ENCODE measurements around the gene FOLR3.
A peak's percentile ranks its signal among the peaks of the same experiment; 100 is the strongest.

The FOLR3 gene

GRCh38 chr11:72112978-72113808, 22.3 kb upstream of the FOLR3 start:
- Histone ChIP-seq H3K4me1 (ENCODE audit: insufficient read depth, low read length, poor library complexity, severe bottlenecking) (peaks cover 16% of the 10 kb centered on the region), H3F3A (ENCODE audit: low read depth) (no peaks in the 10 kb centered on the region), H3K27me3 (ENCODE audit: insufficient read depth, low read length, poor library complexity, severe bottlenecking) (peaks cover 18% of the 10 kb centered on the region), H2AFZ (ENCODE audit: low read length) (peak overlapping the region; percentile 87), H3K9me2 (replicated peaks; ENCODE audit: low read depth, low read length) (no peaks in the 10 kb centered on the region), H3K79me2 (ENCODE audit: insufficient read depth, low read length) (peaks cover 9% of the 10 kb centered on the region; the same call in 1 of the 2 replicates), H3K4me3 (ENCODE audit: low read length, poor library complexity, severe bottlenecking) (peak overlapping the region; percentile 95), H3K9me3 (ENCODE audit: insufficient read depth, low read depth, low read length) (no peaks in the 10 kb centered on the region), H3K9ac (ENCODE audit: low read depth, low read length, poor library complexity, severe bottlenecking) (peak overlapping the region; percentile 94), H4K20me1 (ENCODE audit: insufficient read depth, low read length, poor library complexity, severe bottlenecking) (no peaks in the 10 kb centered on the region), H3K4me2 (ENCODE audit: low read depth, low read length, poor library complexity, severe bottlenecking) (peak overlapping the region; percentile 97), H3K36me3 (ENCODE audit: insufficient read depth, low read length) (no peaks in the 10 kb centered on the region)
- TF ChIP-seq EZH2phosphoT487 (IDR thresholded peaks at IDR 0.05; ENCODE audit: borderline replicate concordance): no peak
- TF ChIP-seq CTCF (conservative IDR thresholded peaks at IDR 0.05; ENCODE audit: low read length): no peak

GRCh38 chr11:72114570-72114969, 21.0 kb upstream of the FOLR3 start:
- Histone ChIP-seq H3K27me3 (ENCODE audit: insufficient read depth, low read length, poor library complexity, severe bottlenecking) (peaks cover 18% of the 10 kb centered on the region), H3F3A (ENCODE audit: low read depth) (no peaks in the 10 kb centered on the region), H2AFZ (ENCODE audit: low read length) (no peak overlapping the region), H3K9ac (ENCODE audit: low read depth, low read length, poor library complexity, severe bottlenecking) (no peak overlapping the region), H3K4me2 (ENCODE audit: low read depth, low read length, poor library complexity, severe bottlenecking) (no peak overlapping the region), H3K79me2 (ENCODE audit: insufficient read depth, low read length) (peaks cover 9% of the 10 kb centered on the region; the same call in 1 of the 2 replicates), H4K20me1 (ENCODE audit: insufficient read depth, low read length, poor library complexity, severe bottlenecking) (no peaks in the 10 kb centered on the region), H3K36me3 (ENCODE audit: insufficient read depth, low read length) (no peaks in the 10 kb centered on the region), H3K9me2 (replicated peaks; ENCODE audit: low read depth, low read length) (no peaks in the 10 kb centered on the region), H3K4me1 (ENCODE audit: insufficient read depth, low read length, poor library complexity, severe bottlenecking) (peaks cover 16% of the 10 kb centered on the region), H3K9me3 (ENCODE audit: insufficient read depth, low read depth, low read length) (no peaks in the 10 kb centered on the region), H3K4me3 (ENCODE audit: low read length, poor library complexity, severe bottlenecking) (no peak overlapping the region)
- TF ChIP-seq EZH2phosphoT487 (IDR thresholded peaks at IDR 0.05; ENCODE audit: borderline replicate concordance) (no peak), CTCF (conservative IDR thresholded peaks at IDR 0.05; ENCODE audit: low read length) (no peak)

GRCh38 chr11:72116019-72116755, 19.3 kb upstream of the FOLR3 start:
- peaks cover 16% of the 10 kb centered on the region for H3K4me1 ChIP-seq (ENCODE audit: insufficient read depth, low read length, poor library complexity, severe bottlenecking)
- TF ChIP-seq EZH2phosphoT487 (IDR thresholded peaks at IDR 0.05; ENCODE audit: borderline replicate concordance) (no peak), CTCF (conservative IDR thresholded peaks at IDR 0.05; ENCODE audit: low read length) (no peak)
- H4K20me1 ChIP-seq (ENCODE audit: insufficient read depth, low read length, poor library complexity, severe bottlenecking): no peaks in the 10 kb centered on the region
- no peak overlapping the region for H3K4me2 ChIP-seq (ENCODE audit: low read depth, low read length, poor library complexity, severe bottlenecking)
- no peaks in the 10 kb centered on the region for H3K36me3 ChIP-seq (ENCODE audit: insufficient read depth, low read length)
- H3F3A ChIP-seq (ENCODE audit: low read depth): no peaks in the 10 kb centered on the region
- H3K27me3 ChIP-seq (ENCODE audit: insufficient read depth, low read length, poor library complexity, severe bottlenecking): peaks cover 18% of the 10 kb centered on the region
- H3K9ac ChIP-seq (ENCODE audit: low read depth, low read length, poor library complexity, severe bottlenecking): no peak overlapping the region
- no peak overlapping the region for H3K4me3 ChIP-seq (ENCODE audit: low read length, poor library complexity, severe bottlenecking)
- H3K79me2 ChIP-seq (ENCODE audit: insufficient read depth, low read length): peaks cover 5% of the 10 kb centered on the region; the same call in 1 of the 2 replicates
- H3K9me3 ChIP-seq (ENCODE audit: insufficient read depth, low read depth, low read length): no peaks in the 10 kb centered on the region
- H2AFZ ChIP-seq (ENCODE audit: low read length): no peak overlapping the region
- no peaks in the 10 kb centered on the region for H3K9me2 ChIP-seq (replicated peaks; ENCODE audit: low read depth, low read length)

Measured in Loucy (cell line).